HuH-7 (cell line): Measurements from ENCODE around the gene COX4I1.
A peak's percentile ranks its signal among the peaks of the same experiment; 100 is the strongest.

Source experiments
- DNase-seq: peaks from one replicate; pipeline ENCODE4 v3.0.0; 2011; ENCODE audit warnings: low spot score

The COX4I1 gene

GRCh38 chr16:85767531-85767930 is 32.0 kb upstream of the COX4I1 start:
- DNase-seq: no peak

GRCh38 chr16:85768199-85768598 is 31.3 kb upstream of the COX4I1 start:
- DNase-seq: no peak

- no peak for DNase-seq
Measured at GRCh38 chr16:85770741-85771140, 28.8 kb upstream of the COX4I1 start.

GRCh38 chr16:85773044-85773443 is 26.5 kb upstream of the COX4I1 start:
- no peak for DNase-seq

GRCh38 chr16:85774136-85774535 is 25.4 kb upstream of the COX4I1 start:
- DNase-seq: no peak

- DNase-seq: no peak
Measured at GRCh38 chr16:85774811-85775210, 24.7 kb upstream of the COX4I1 start.

- no peak for DNase-seq
Measured at GRCh38 chr16:85777583-85778310, 21.7 kb upstream of the COX4I1 start.

- DNase-seq: no peak
Measured at GRCh38 chr16:85778873-85779272, 20.6 kb upstream of the COX4I1 start.

- no peak for DNase-seq
Measured at GRCh38 chr16:85780281-85780680, 19.2 kb upstream of the COX4I1 start.

GRCh38 chr16:85781156-85781555 is 18.3 kb upstream of the COX4I1 start:
- DNase-seq: no peak

- DNase-seq: no peak
Measured at GRCh38 chr16:85781695-85782370, 17.7 kb upstream of the COX4I1 start.

GRCh38 chr16:85782451-85782850 is 17.0 kb upstream of the COX4I1 start:
- DNase-seq: no peak

GRCh38 chr16:85783441-85783840 is 16.1 kb upstream of the COX4I1 start:
- DNase-seq: no peak

- no peak for DNase-seq
Measured at GRCh38 chr16:85784813-85785212, 14.7 kb upstream of the COX4I1 start.

- no peak for DNase-seq
Measured at GRCh38 chr16:85785927-85786326, 13.6 kb upstream of the COX4I1 start.

GRCh38 chr16:85788819-85789218 is 10.7 kb upstream of the COX4I1 start:
- DNase-seq: no peak

- DNase-seq: no peak
Measured at GRCh38 chr16:85789773-85790172, 9.7 kb upstream of the COX4I1 start.

- no peak for DNase-seq
Measured at GRCh38 chr16:85793662-85794298, 5.7 kb upstream of the COX4I1 start.

- DNase-seq: no peak
Measured at GRCh38 chr16:85794696-85795095, 4.8 kb upstream of the COX4I1 start.

GRCh38 chr16:85796152-85796551 is 3.3 kb upstream of the COX4I1 start:
- DNase-seq: no peak

- no peak for DNase-seq
Measured at GRCh38 chr16:85796599-85796998, 2.9 kb upstream of the COX4I1 start.

- peak; percentile 63 for DNase-seq
Measured at GRCh38 chr16:85798283-85798776, 1.2 kb upstream of the COX4I1 start.

- DNase-seq: peak; percentile 66
Measured at GRCh38 chr16:85798901-85799496, 496 bp upstream of the COX4I1 start.
